Osteocyte (in vitro differentiated cells): Measurements from ENCODE around the gene CAMK1D. TPM values are rescaled to one million over a fixed set of nuclear protein-coding genes. Genes with fewer than 3 reads are reported as not detected.

Experiments used
- DNase-seq: peaks from one replicate; pipeline ENCODE4 v3.0.0; 2021; ENCODE audit warnings: mixed read lengths; ENCODE audit not compliant: unreplicated experiment; ENCODE audit errors: extremely low spot score
- H3K27ac Mint-ChIP-seq: one replicate; pipeline ENCODE4 v1.8.0; 2021; ENCODE audit warnings: mild to moderate bottlenecking, mixed read lengths; ENCODE audit not compliant: unreplicated experiment
- H3K27me3 Mint-ChIP-seq: one replicate; pipeline ENCODE4 v1.8.0; 2021; ENCODE audit warnings: mixed read lengths; ENCODE audit not compliant: unreplicated experiment
- H3K36me3 Mint-ChIP-seq: one replicate; pipeline ENCODE4 v1.8.0; 2021; ENCODE audit warnings: mixed read lengths; ENCODE audit not compliant: unreplicated experiment
- H3K4me1 Mint-ChIP-seq: one replicate; pipeline ENCODE4 v1.8.0; 2021; ENCODE audit warnings: mixed read lengths; ENCODE audit not compliant: unreplicated experiment
- H3K4me3 Mint-ChIP-seq: one replicate; pipeline ENCODE4 v1.8.0; 2021; ENCODE audit warnings: mild to moderate bottlenecking, moderate library complexity, mixed read lengths; ENCODE audit not compliant: unreplicated experiment
- H3K9me3 Mint-ChIP-seq: one replicate; pipeline ENCODE4 v1.8.0; 2021; ENCODE audit warnings: mixed read lengths; ENCODE audit not compliant: unreplicated experiment
- total RNA-seq: library from RNA; stranded (reverse); gene quantifications from 2 replicates; pipeline ENCODE4 v1.2.1, GENCODE V29; 2021
- TF ChIP-seq, protein P1 (sequence below): fragments of 200-600 bp; sonication (generic); IDR thresholded peaks from 2 replicates; pipeline ENCODE4 v1.5.0; 2021; ENCODE audit warnings: antibody characterized with exemption, mild to moderate bottlenecking, moderate library complexity

The CAMK1D gene
- total RNA-seq, 1 donor from 2014 or later: 13.7 TPM

DNA sequence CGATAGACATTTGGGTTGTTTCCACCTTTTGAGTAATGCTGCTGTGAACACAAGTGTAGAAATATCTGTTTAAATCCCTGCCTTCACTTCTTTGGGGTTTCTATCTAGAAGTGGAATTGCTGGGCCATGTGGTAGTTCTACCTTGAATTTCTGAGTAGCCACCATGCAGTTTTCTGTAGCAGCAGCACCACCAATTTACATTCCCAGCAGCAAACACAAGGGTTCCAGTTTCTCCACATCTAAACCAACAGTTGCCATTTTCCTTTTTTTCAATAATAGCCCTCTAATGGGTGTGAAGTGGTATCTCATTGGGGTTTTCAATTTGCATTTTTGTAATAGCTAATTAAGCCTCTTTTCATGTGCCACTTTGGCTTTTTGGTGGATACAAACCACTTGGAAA, 442.4 kb downstream of the CAMK1D start:
- H3K4me1 Mint-ChIP-seq: peaks cover 10% of the 10 kb centered on the region
- H3K27me3 Mint-ChIP-seq: no peaks in the 10 kb centered on the region
- peaks cover 9% of the 10 kb centered on the region for H3K36me3 Mint-ChIP-seq
- TF ChIP-seq, protein P1, sequence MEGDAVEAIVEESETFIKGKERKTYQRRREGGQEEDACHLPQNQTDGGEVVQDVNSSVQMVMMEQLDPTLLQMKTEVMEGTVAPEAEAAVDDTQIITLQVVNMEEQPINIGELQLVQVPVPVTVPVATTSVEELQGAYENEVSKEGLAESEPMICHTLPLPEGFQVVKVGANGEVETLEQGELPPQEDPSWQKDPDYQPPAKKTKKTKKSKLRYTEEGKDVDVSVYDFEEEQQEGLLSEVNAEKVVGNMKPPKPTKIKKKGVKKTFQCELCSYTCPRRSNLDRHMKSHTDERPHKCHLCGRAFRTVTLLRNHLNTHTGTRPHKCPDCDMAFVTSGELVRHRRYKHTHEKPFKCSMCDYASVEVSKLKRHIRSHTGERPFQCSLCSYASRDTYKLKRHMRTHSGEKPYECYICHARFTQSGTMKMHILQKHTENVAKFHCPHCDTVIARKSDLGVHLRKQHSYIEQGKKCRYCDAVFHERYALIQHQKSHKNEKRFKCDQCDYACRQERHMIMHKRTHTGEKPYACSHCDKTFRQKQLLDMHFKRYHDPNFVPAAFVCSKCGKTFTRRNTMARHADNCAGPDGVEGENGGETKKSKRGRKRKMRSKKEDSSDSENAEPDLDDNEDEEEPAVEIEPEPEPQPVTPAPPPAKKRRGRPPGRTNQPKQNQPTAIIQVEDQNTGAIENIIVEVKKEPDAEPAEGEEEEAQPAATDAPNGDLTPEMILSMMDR: no peak
- no peak overlapping the region for H3K27ac Mint-ChIP-seq
- H3K4me3 Mint-ChIP-seq: no peak overlapping the region
- no peak for DNase-seq
- H3K9me3 Mint-ChIP-seq: peaks cover 14% of the 10 kb centered on the region

DNA sequence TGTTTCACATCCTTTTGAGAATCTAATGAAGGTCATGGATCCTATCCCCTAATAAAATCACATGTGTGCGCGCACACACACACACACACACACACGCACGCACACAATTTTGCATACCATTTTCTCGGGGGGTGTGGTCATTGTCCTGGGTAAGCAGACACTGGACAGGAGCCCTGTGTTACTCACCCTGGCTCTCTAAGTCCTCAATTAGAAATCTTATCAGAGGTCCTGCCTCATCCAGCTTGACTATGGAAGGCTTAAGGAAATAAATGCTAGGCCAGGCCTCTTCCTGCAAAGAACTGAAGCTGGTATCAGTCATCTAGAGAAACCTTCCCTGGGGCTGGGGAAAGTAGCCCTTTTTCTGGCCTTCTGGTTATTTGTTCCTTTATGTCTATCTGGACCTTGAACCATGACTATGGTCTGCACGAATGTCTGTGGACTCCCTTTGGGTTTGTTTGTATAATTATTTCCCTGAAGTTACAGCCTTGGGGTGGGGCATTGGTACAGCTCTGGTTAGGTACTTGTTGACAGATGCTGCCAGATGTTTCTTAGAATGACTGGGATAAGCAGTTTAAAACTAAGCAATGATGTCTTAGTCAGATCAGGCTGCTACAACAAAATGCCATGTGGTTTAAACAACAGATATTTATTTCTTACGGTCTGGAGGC, 443.7 kb downstream of the CAMK1D start:
- peaks cover 21% of the 10 kb centered on the region for H3K4me1 Mint-ChIP-seq
- TF ChIP-seq, protein P1: no peak
- H3K4me3 Mint-ChIP-seq: no peak overlapping the region
- peaks cover 14% of the 10 kb centered on the region for H3K9me3 Mint-ChIP-seq
- H3K27ac Mint-ChIP-seq: no peak overlapping the region
- no peaks in the 10 kb centered on the region for H3K27me3 Mint-ChIP-seq
- no peak for DNase-seq
- H3K36me3 Mint-ChIP-seq: peaks cover 9% of the 10 kb centered on the region

DNA sequence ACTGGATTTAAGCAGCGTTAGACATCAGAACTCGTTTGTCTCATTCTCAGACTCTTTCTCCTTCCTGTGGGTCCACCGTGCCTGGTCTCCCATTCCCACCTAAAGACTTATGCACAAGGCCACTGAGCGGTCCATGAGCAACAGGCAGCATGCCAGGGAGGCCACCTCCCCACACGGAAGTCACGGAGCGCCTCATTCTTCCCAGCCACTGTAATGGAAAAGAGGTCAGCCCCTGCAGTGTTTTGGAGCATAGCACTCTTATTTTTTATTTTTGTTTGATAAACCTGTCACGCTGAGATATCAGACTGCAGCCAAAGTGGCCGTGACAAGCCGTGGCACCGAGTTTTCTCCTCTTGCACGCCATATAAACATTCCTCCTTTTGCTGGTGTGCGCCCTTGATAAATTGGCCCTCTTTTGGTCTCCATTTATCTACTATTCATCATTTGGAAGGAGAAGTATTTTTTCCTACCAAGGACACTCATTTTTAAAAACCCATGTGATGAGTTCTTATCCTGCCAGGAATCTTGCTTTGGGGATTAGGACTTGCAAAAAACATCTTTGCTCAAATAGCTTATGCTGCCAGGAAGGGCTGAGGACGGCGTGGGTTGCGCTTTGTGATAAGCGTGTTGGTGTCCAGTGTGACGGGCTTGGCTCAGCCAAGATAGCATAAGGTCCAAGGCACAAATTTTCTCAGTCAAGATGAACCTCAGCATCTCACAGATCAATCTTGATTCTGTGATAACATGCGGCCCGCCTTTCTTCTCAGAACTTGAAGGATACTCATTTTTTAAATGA, 446.2 kb downstream of the CAMK1D start:
- Mint-ChIP-seq H3K9me3 (peaks cover 14% of the 10 kb centered on the region), H3K4me1 (peaks cover 21% of the 10 kb centered on the region), H3K27me3 (no peaks in the 10 kb centered on the region), H3K36me3 (peaks cover 9% of the 10 kb centered on the region), H3K4me3 (no peak overlapping the region), H3K27ac (no peak overlapping the region)
- TF ChIP-seq, protein P1: no peak
- no peak for DNase-seq

DNA sequence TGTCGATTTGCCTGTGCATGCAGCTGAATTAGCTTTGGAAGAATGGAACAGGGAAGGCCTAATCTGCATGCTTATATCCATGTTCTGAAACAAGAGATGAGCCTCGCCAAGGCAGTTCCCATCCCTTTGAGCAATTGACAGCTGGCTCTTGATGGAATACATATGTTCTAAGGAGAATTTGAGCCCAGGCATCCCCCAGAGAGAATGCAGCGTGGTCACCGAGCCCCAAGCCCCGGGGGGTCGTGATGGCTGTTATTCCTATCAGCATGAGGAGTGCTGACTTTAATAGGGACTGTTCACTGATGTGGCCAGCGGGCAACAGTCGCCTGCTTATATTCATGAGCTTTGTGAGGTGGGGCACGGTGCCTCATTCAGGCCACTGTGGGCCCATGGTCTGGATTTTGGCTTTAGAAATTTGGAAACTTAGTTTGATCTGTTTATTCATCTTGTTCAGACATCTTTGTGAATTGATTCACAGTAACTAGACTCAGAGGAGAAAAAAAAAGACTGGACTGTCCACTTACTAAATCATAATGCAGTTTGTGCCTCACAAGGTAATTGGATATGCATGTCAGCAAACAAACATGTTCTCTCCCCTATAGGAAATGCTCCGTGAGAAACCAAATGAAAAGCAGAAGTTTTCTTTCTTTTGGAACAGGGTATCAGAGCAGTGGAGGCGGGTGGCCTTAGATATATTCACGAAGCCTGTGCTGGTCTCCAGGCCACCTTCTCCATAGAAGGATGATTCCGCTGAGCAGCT, 447.2 kb downstream of the CAMK1D start:
- peaks cover 5% of the 10 kb centered on the region for H3K9me3 Mint-ChIP-seq

More for the DNA sequence above, 447.2 kb downstream of the CAMK1D start:
- TF ChIP-seq, protein P1: no peak
- no peak for DNase-seq
- Mint-ChIP-seq H3K27me3 (no peaks in the 10 kb centered on the region), H3K27ac (no peak overlapping the region), H3K4me1 (peaks cover 21% of the 10 kb centered on the region), H3K4me3 (no peak overlapping the region), H3K36me3 (peaks cover 6% of the 10 kb centered on the region)
